ENCODE results near the gene ZFHX2. TPM values are rescaled to one million over a fixed set of nuclear protein-coding genes. Genes with fewer than 3 reads are reported as not detected.

ZFHX2 gene
- total and polyA plus RNA-seq, 2 of the 13 experiments (the other 11 are each of a cell fraction or from before 2014, with no cell fraction given): 0.17 to 0.44 TPM

DNA sequence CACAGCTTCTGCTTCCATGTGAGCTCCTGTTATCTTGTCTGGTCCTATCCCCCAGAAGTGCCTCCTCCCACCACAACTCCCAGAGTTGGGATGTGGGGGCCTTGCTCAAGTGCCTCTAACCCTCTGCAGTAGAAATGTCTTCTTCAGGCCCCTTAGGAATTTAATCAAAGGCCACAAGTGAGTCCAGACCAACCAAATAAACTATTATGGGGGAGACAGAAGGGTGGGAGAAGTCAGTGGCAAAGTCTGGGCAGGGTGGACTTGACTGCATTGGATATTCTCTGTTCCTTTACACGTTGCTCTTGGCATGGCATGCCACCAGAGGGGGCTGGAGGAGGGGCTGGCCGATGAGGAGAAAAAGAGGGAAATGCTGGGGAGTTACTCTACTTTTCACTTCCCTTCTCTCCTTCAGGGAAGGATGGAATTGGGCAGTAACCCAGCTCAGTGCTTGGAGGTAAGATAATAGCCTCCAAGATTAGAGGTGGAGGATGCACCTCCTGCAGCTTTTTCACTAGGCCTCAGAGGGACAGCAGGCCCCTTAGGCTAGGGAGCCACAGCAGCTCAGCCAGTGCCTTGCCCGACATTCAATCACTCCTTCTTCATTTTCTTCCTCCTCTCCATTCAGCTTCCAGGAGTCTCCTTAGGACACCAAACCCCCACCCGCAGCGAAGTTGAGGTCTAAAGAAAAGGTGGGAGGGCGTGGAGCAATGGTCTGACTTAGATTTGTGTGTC is 17.2 kb upstream of the ZFHX2 start (continued):
- TF ChIP-seq ZNF503 (CRISPR knock-in tag; IDR thresholded peaks at IDR 0.05) (no peak), ZNF225 (CRISPR knock-in tag; IDR thresholded peaks at IDR 0.05) (peak; percentile 31; the same call in 1 of the 2 replicates), PRPF4 (IDR thresholded peaks at IDR 0.05; ENCODE audit: low read depth, low read length, poor library complexity, severe bottlenecking) (no peak), NR2C2 (CRISPR knock-in tag; IDR thresholded peaks at IDR 0.05; ENCODE audit: borderline replicate concordance) (no peak), PLRG1 (conservative IDR thresholded peaks at IDR 0.05) (no peak), ZNF75D (CRISPR knock-in tag; IDR thresholded peaks at IDR 0.05; ENCODE audit: borderline replicate concordance) (no peak), THYN1 (CRISPR knock-in tag; IDR thresholded peaks at IDR 0.05; ENCODE audit: borderline replicate concordance, low read depth) (0 out of 2 replicates have a peak, but pooled peaks have one; percentile 75), SAFB2 (CRISPR knock-in tag; IDR thresholded peaks at IDR 0.05; ENCODE audit: borderline replicate concordance, low read depth) (no peak; the same call in 1 of the 2 replicates), NFIC (IDR thresholded peaks at IDR 0.05; ENCODE audit: low read length) (no peak), ZNF879 (CRISPR knock-in tag; IDR thresholded peaks at IDR 0.05) (no peak), LBX2 (CRISPR knock-in tag; IDR thresholded peaks at IDR 0.05; ENCODE audit: borderline replicate concordance) (no peak), REXO4 (CRISPR knock-in tag; IDR thresholded peaks at IDR 0.05; ENCODE audit: borderline replicate concordance) (no peak), NR2F1 (CRISPR knock-in tag; IDR thresholded peaks at IDR 0.05) (peak in 1 of 2 experiments; percentile 26; a peak in 1 of 4 replicates), FOXP1 (IDR thresholded peaks at IDR 0.05) (no peak), FOXP1 (CRISPR knock-in tag; IDR thresholded peaks at IDR 0.05) (no peak)
- TF ChIP-seq, protein P1, sequence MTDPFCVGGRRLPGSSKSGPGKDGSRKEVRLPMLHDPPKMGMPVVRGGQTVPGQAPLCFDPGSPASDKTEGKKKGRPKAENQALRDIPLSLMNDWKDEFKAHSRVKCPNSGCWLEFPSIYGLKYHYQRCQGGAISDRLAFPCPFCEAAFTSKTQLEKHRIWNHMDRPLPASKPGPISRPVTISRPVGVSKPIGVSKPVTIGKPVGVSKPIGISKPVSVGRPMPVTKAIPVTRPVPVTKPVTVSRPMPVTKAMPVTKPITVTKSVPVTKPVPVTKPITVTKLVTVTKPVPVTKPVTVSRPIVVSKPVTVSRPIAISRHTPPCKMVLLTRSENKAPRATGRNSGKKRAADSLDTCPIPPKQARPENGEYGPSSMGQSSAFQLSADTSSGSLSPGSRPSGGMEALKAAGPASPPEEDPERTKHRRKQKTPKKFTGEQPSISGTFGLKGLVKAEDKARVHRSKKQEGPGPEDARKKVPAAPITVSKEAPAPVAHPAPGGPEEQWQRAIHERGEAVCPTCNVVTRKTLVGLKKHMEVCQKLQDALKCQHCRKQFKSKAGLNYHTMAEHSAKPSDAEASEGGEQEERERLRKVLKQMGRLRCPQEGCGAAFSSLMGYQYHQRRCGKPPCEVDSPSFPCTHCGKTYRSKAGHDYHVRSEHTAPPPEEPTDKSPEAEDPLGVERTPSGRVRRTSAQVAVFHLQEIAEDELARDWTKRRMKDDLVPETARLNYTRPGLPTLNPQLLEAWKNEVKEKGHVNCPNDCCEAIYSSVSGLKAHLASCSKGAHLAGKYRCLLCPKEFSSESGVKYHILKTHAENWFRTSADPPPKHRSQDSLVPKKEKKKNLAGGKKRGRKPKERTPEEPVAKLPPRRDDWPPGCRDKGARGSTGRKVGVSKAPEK (CRISPR knock-in tag; IDR thresholded peaks at IDR 0.05; ENCODE audit: borderline replicate concordance): no peak
- TF ChIP-seq, protein P2, sequence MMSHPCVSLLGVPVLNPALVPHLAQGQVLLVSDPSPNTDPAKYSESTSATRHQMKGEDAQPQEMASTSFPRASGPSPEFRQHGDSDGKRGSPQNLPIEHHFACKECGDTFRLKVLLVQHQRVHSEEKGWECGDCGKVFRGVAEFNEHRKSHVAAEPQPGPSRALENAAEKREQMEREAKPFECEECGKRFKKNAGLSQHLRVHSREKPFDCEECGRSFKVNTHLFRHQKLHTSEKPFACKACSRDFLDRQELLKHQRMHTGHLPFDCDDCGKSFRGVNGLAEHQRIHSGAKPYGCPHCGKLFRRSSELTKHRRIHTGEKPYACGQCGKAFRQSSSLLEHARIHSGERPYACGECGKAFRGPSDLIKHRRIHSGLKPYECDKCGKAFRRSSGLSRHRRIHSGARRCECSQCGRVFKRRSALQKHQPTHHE (CRISPR knock-in tag; IDR thresholded peaks at IDR 0.05; ENCODE audit: borderline replicate concordance): no peak
- TF ChIP-seq, protein P3, sequence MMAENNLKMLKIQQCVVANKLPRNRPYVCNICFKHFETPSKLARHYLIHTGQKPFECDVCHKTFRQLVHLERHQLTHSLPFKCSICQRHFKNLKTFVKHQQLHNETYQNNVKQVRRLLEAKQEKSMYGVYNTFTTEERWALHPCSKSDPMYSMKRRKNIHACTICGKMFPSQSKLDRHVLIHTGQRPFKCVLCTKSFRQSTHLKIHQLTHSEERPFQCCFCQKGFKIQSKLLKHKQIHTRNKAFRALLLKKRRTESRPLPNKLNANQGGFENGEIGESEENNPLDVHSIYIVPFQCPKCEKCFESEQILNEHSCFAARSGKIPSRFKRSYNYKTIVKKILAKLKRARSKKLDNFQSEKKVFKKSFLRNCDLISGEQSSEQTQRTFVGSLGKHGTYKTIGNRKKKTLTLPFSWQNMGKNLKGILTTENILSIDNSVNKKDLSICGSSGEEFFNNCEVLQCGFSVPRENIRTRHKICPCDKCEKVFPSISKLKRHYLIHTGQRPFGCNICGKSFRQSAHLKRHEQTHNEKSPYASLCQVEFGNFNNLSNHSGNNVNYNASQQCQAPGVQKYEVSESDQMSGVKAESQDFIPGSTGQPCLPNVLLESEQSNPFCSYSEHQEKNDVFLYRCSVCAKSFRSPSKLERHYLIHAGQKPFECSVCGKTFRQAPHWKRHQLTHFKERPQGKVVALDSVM (CRISPR knock-in tag; IDR thresholded peaks at IDR 0.05): no peak
- TF ChIP-seq, protein P4, sequence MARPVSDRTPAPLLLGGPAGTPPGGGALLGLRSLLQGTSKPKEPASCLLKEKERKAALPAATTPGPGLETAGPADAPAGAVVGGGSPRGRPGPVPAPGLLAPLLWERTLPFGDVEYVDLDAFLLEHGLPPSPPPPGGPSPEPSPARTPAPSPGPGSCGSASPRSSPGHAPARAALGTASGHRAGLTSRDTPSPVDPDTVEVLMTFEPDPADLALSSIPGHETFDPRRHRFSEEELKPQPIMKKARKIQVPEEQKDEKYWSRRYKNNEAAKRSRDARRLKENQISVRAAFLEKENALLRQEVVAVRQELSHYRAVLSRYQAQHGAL (CRISPR knock-in tag; IDR thresholded peaks at IDR 0.05; ENCODE audit: not compliant biosample characterization): no peak

Data from HepG2 (cell line).